Measurements from ENCODE around the gene KATNAL2.
"Not testable (repeated sequence)": the region's sequence is repeated elsewhere in the genome, so short reads cannot be mapped to it uniquely, and the experiment has no call there.

GRCh38 chr18:46964579-46965293 is 47.3 kb downstream of the KATNAL2 start:
- TF ChIP-seq EZH2 (IDR thresholded peaks at IDR 0.05; ENCODE audit: insufficient read depth, poor library complexity, severe bottlenecking); EZH2phosphoT487 (IDR thresholded peaks at IDR 0.05; ENCODE audit: insufficient read depth, low read depth): not testable (repeated sequence)

All from GM23248 (cell line).